PC-3 (cell line): Measurements from ENCODE around the gene PRR5.

Source experiments
- EZH2 ChIP-seq: fragments of 300-600 bp; sonication (generic); IDR thresholded peaks from one replicate; pipeline ENCODE4 v1.6.1; 2017; ENCODE audit warnings: antibody characterized with exemption, mild to moderate bottlenecking, low read length; ENCODE audit not compliant: unreplicated experiment
- TF ChIP-seq, protein P1 (sequence below): fragments of 300-600 bp; sonication (generic); conservative IDR thresholded peaks from 2 replicates; pipeline ENCODE4 v1.5.1; 2017; ENCODE audit warnings: antibody characterized with exemption, low read depth, mild to moderate bottlenecking, low read length

- TF ChIP-seq, protein P1, sequence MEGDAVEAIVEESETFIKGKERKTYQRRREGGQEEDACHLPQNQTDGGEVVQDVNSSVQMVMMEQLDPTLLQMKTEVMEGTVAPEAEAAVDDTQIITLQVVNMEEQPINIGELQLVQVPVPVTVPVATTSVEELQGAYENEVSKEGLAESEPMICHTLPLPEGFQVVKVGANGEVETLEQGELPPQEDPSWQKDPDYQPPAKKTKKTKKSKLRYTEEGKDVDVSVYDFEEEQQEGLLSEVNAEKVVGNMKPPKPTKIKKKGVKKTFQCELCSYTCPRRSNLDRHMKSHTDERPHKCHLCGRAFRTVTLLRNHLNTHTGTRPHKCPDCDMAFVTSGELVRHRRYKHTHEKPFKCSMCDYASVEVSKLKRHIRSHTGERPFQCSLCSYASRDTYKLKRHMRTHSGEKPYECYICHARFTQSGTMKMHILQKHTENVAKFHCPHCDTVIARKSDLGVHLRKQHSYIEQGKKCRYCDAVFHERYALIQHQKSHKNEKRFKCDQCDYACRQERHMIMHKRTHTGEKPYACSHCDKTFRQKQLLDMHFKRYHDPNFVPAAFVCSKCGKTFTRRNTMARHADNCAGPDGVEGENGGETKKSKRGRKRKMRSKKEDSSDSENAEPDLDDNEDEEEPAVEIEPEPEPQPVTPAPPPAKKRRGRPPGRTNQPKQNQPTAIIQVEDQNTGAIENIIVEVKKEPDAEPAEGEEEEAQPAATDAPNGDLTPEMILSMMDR, result no peak
- TF ChIP-seq EZH2, result no peak
These were observed 3.2 kb upstream of the PRR5 start for GRCh38 chr22:44698531-44699421.
